ENCODE measurements around the gene CHCHD10.

DNA sequence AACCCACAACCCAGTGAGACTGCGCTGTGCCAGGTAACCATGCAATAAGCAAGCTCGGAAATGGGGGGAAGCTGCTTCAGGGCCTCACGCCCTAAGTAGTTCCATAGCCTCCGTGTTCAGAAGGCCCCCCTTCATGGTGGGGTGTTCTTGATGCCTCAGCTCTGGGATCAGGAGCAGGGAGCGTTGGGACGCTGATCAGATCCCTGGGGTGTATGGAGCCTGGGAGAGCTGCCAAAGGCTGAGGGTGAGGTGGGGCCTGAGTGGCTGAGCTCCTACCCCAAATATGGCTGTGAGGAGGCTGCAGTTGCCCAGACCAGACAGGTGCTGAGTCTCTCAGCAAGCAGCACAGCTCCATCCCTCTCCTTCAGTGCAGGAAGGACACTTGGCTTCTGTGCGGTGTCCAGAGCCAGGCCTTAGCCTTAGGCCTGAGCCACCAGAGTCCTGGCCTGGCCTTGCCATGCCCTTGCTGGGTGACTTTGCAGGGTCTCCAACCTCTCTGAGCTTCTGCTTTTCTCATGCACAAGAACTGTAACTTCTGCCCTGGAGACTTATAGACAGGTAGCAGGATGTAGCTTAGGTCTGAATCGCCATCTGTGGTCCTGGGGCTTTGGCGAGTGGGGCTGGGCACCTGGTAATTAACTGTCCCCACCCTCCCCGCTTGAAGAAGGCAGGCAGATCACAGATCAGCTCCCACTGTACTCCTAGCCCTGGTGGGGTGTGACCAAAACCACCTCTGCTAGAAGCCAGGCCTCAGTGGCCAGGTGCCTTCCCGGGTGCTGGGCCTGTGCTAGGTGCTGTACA, 10.2 kb upstream of the CHCHD10 start:
- TF ChIP-seq, protein P1, sequence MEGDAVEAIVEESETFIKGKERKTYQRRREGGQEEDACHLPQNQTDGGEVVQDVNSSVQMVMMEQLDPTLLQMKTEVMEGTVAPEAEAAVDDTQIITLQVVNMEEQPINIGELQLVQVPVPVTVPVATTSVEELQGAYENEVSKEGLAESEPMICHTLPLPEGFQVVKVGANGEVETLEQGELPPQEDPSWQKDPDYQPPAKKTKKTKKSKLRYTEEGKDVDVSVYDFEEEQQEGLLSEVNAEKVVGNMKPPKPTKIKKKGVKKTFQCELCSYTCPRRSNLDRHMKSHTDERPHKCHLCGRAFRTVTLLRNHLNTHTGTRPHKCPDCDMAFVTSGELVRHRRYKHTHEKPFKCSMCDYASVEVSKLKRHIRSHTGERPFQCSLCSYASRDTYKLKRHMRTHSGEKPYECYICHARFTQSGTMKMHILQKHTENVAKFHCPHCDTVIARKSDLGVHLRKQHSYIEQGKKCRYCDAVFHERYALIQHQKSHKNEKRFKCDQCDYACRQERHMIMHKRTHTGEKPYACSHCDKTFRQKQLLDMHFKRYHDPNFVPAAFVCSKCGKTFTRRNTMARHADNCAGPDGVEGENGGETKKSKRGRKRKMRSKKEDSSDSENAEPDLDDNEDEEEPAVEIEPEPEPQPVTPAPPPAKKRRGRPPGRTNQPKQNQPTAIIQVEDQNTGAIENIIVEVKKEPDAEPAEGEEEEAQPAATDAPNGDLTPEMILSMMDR (IDR thresholded peaks at IDR 0.05) = no peak
- TF ChIP-seq POLR2A (IDR thresholded peaks at IDR 0.05) = no peak

Measured in adrenal gland (tissue), 5 donors.